HepG2 (cell line): ENCODE data around the gene MRGPRG. TPM values are rescaled to one million over a fixed set of nuclear protein-coding genes. Genes with fewer than 3 reads are reported as not detected.

Experiments used
- ATAC-seq: fragments of 200-7000 bp; cut with Tn5 transposase; 3 replicates; pipeline ENCODE4 v1.9.1; 2020; ENCODE audit warnings: mild to moderate bottlenecking, moderate library complexity
- BruUV-seq: library from RNA; stranded (reverse); fragments of 400-500 nt; replicated peaks from 2 replicates; lab custom pipeline; 2021; lab: Mats Ljungman, UMichigan
- CTCF ChIA-PET: fragments of 300-600 bp; formaldehyde crosslinking; extraction: SDS; loops from one replicate; lab custom pipeline; 2021; ENCODE audit warnings: low total read pairs, inconsistent platforms, low intra/inter-chr PET ratio; lab: Yijun Ruan, JAX
- POLR2A ChIA-PET: fragments of 350-600 bp; sonication (Branson Sonifier 250); formaldehyde crosslinking; loops from one replicate; lab custom pipeline; 2020; ENCODE audit warnings: antibody characterized with exemption, inconsistent platforms; lab: Yijun Ruan, JAX
- DNase-seq: peaks from one replicate; pipeline ENCODE4 v3.0.0-alpha.2; 2015; ENCODE audit warnings: low spot score
- FAIRE-seq: peaks from 3 replicates; lab custom pipeline; 2011; peaks lifted over from hg19 to GRCh38; lab: Jason Lieb, UNC
- H2AFZ ChIP-seq: one replicate; pipeline ENCODE4 v1.6.1; 2011; ENCODE audit warnings: low read length, inconsistent platforms
- H3K27ac ChIP-seq: fragments of 300-600 bp; 3 replicates; pipeline ENCODE4 v1.8.0; 2011; ENCODE audit warnings: mixed run types, mild to moderate bottlenecking, mixed read lengths, low read length, inconsistent platforms; ENCODE audit not compliant: insufficient read depth; ENCODE audit errors: extremely low read length
- H3K27me3 ChIP-seq, 2 experiments: fragments of 200-600 bp in 1 of 2; 2 replicates in 1 of 2; 3 replicates in 1 of 2; pipeline versions ENCODE4 v1.6.0 to v1.8.0; 2011; ENCODE audit warnings: low read length in 2 of 2, mild to moderate bottlenecking in 2 of 2, moderate library complexity in 2 of 2, inconsistent platforms in 1 of 2; ENCODE audit not compliant: insufficient read depth in 2 of 2, control insufficient read depth in 1 of 2
- H3K36me3 ChIP-seq, 2 experiments: fragments of 200-600 bp in 1 of 2; replicated peaks in 1 of 2; 2 replicates in 1 of 2; 3 replicates in 1 of 2; pipeline versions ENCODE4 v1.5.1 to v1.8.0; 2011; ENCODE audit warnings: low read length in 2 of 2, inconsistent platforms in 1 of 2; ENCODE audit not compliant: insufficient read depth in 2 of 2, control insufficient read depth in 1 of 2
- H3K4me1 ChIP-seq: 2 replicates; pipeline ENCODE4 v1.5.1; 2012; ENCODE audit warnings: low read length, inconsistent platforms; ENCODE audit not compliant: insufficient read depth
- H3K4me2 ChIP-seq: 2 replicates; pipeline ENCODE4 v1.6.0; 2011; ENCODE audit warnings: low read depth, low read length, inconsistent platforms
- H3K4me3 ChIP-seq, 3 experiments: fragments of 200-600 bp in 1 of 3; sonication (generic), shearing (Covaris generic) in 1 of 3; replicated peaks in 1 of 3; 2 replicates each; pipeline ENCODE4 v1.5.1; 2011 to 2016; ENCODE audit warnings: low read length in 3 of 3, inconsistent platforms in 2 of 3, low read depth in 2 of 3, mild to moderate bottlenecking in 2 of 3, control low read depth in 1 of 3, mixed read lengths in 1 of 3; ENCODE audit not compliant: insufficient read depth in 1 of 3
- H3K79me2 ChIP-seq: one replicate; pipeline ENCODE4 v1.6.1; 2011; ENCODE audit warnings: low read length, inconsistent platforms; ENCODE audit not compliant: insufficient read depth
- H3K9ac ChIP-seq: 2 replicates; pipeline ENCODE4 v1.6.0; 2011; ENCODE audit warnings: mild to moderate bottlenecking, low read depth, low read length, inconsistent platforms; ENCODE audit not compliant: insufficient read depth
- H3K9me3 ChIP-seq: 2 replicates; pipeline ENCODE4 v1.5.1; 2012; ENCODE audit warnings: mild to moderate bottlenecking, low read length
- H4K20me1 ChIP-seq: 2 replicates; pipeline ENCODE4 v1.6.0; 2011; ENCODE audit warnings: inconsistent platforms, mild to moderate bottlenecking, low read length, moderate library complexity; ENCODE audit not compliant: insufficient read depth
- CBX5 ChIP-seq: sonication (generic); formaldehyde crosslinking; IDR thresholded peaks from 2 replicates; pipeline ENCODE4 v1.4.0; 2020; ENCODE audit warnings: missing genetic modification reagents, borderline replicate concordance
- CCAR2 ChIP-seq: fragments of 200-400 bp; formaldehyde crosslinking; optimal IDR thresholded peaks from 2 replicates; pipeline ENCODE3; 2018; ENCODE audit warnings: low read depth, mild to moderate bottlenecking, low read length, moderate library complexity
- KDM6A ChIP-seq: IDR thresholded peaks from 2 replicates; pipeline ENCODE4 v1.6.1; 2016; ENCODE audit warnings: low read depth
- MAFG ChIP-seq: sonication (generic); formaldehyde crosslinking; IDR thresholded peaks from 2 replicates; pipeline ENCODE4 v1.5.1; 2020; ENCODE audit warnings: mild to moderate bottlenecking, missing genetic modification reagents
- MIER2 ChIP-seq: IDR thresholded peaks from 2 replicates; pipeline ENCODE4 v1.6.1; 2016; ENCODE audit warnings: missing biosample characterization, missing genetic modification reagents
- PLSCR1 ChIP-seq: sonication (generic); formaldehyde crosslinking; IDR thresholded peaks from 2 replicates; pipeline ENCODE4 v1.5.0; 2020; ENCODE audit warnings: missing genetic modification reagents, mild to moderate bottlenecking, borderline replicate concordance
- POGZ ChIP-seq: sonication (generic); formaldehyde crosslinking; IDR thresholded peaks from 2 replicates; pipeline ENCODE4 v1.4.0; 2020; ENCODE audit warnings: mild to moderate bottlenecking, missing genetic modification reagents
- RFX5 ChIP-seq: IDR thresholded peaks from 2 replicates; pipeline ENCODE4 v1.6.1; 2011; ENCODE audit warnings: low read depth, low read length, improper control_type of control experiment
- RXRA ChIP-seq: sonication (generic); formaldehyde crosslinking; IDR thresholded peaks from 2 replicates; pipeline ENCODE4 v1.5.1; 2020; ENCODE audit warnings: missing genetic modification reagents
- SIN3A ChIP-seq: IDR thresholded peaks from 2 replicates; pipeline ENCODE4 v1.6.1; 2011; ENCODE audit warnings: low read depth, mild to moderate bottlenecking, control low read depth, low read length, borderline replicate concordance
- SKI ChIP-seq: fragments of 450-650 bp; IDR thresholded peaks from one replicate; pipeline ENCODE4 v1.6.1; 2018; ENCODE audit warnings: mild to moderate bottlenecking; ENCODE audit not compliant: partially characterized antibody
- TCF12 ChIP-seq, 2 experiments: fragments of 450-650 bp in 1 of 2; sonication (generic) in 1 of 2; formaldehyde crosslinking in 1 of 2; IDR thresholded peaks; 2 replicates each; pipeline versions ENCODE4 v1.6.1 to v1.8.0; 2017 to 2022; ENCODE audit warnings: antibody characterized with exemption in 1 of 2, mild to moderate bottlenecking in 1 of 2, missing genetic modification reagents in 1 of 2, moderate library complexity in 1 of 2
- ZFY ChIP-seq: sonication (generic); formaldehyde crosslinking; IDR thresholded peaks from 2 replicates; pipeline ENCODE4 v1.4.0; 2020; ENCODE audit warnings: missing genetic modification reagents
- ZNF530 ChIP-seq: sonication (generic); formaldehyde crosslinking; IDR thresholded peaks from 2 replicates; pipeline ENCODE4 v1.5.0; 2020; ENCODE audit warnings: low read depth, mild to moderate bottlenecking, missing genetic modification reagents
- ZNF557 ChIP-seq: sonication (generic); formaldehyde crosslinking; IDR thresholded peaks from 2 replicates; pipeline ENCODE4 v1.4.0; 2020; ENCODE audit warnings: missing genetic modification reagents
- ZNF558 ChIP-seq: sonication (generic); formaldehyde crosslinking; IDR thresholded peaks from 2 replicates; pipeline ENCODE4 v1.9.0; 2022; ENCODE audit warnings: mild to moderate bottlenecking, missing genetic modification reagents, borderline replicate concordance
- ZNF572 ChIP-seq: sonication (generic); formaldehyde crosslinking; IDR thresholded peaks from 2 replicates; pipeline ENCODE4 v1.5.1; 2020; ENCODE audit warnings: mild to moderate bottlenecking, missing genetic modification reagents
- ZNF709 ChIP-seq: sonication (generic); formaldehyde crosslinking; IDR thresholded peaks from 2 replicates; pipeline ENCODE4 v1.5.0; 2020; ENCODE audit warnings: mild to moderate bottlenecking, missing genetic modification reagents
- WGBS: methylation state at CpG from one replicate; pipeline ENCODE4 v1.1.6; 2017; ENCODE audit warnings: low lambda C conversion rate; 5-methylcytosine and 5-hydroxymethylcytosine counted together
- in situ Hi-C: cut with HindIII; loops from 2 replicates; pipeline ENCODE4 v1.10.0; 2017; ENCODE audit warnings: low pct_unique_long_range_greater_than_20kb; ENCODE audit not compliant: extremely low pct_ligation_motif_present
- intact Hi-C: fragments of 100-400 bp; cut with micrococcal nuclease; formaldehyde crosslinking; loops from one replicate; pipeline ENCODE4 v1.10.0; 2022; ENCODE audit not compliant: unreplicated experiment
- polyA plus RNA-seq, 8 experiments: library from polyadenylated mRNA; depleted of rRNA in 3 of 8; stranded (reverse) in 7 of 8; unstranded in 1 of 8; fragments of >200 nt; fragmentation: Illumina TruSeq in 4 of 8; extraction: Trizol in 4 of 8; gene quantifications; 2 replicates each; pipeline versions ENCODE4 v1.2.1 to v1.2.3, GENCODE V29; 2011 to 2016; ENCODE audit warnings: low read depth in 4 of 8, missing spikeins in 1 of 8, mixed read lengths in 1 of 8; ENCODE audit not compliant: insufficient read depth in 1 of 8
- total RNA-seq, 5 experiments: library from RNA; depleted of rRNA; stranded (reverse); fragments of >200 nt; fragmentation: Illumina TruSeq; extraction: Trizol; gene quantifications; 2 replicates each; pipeline ENCODE4 v1.2.3, GENCODE V29; 2016; ENCODE audit warnings: low read depth in 1 of 5

Gene MRGPRG
- total and polyA plus RNA-seq, 2 of the 13 experiments (the other 11 are each of a cell fraction or from before 2014, with no cell fraction given), result not detected

- Histone ChIP-seq H3K27ac (no peak overlapping the region), H3K9me3 (no peaks in the 10 kb centered on the region), H3K4me2 (no peak overlapping the region), H3K79me2 (no peaks in the 10 kb centered on the region), H3K4me1 (no peaks in the 10 kb centered on the region), H3K9ac (no peak overlapping the region), H3K4me3 (no peak overlapping the region), H4K20me1 (0 out of 2 replicates have a peak, but pooled peaks cover 3% of the 10 kb centered on the region), H3K27me3 (peaks cover 19 to 76% of the 10 kb centered on the region in 2 experiments), H3K36me3 (no peaks in the 10 kb centered on the region), H2AFZ (no peak overlapping the region)
- CTCF ChIA-PET, result no interaction called here
- intact Hi-C loops, result no loop called here
- no TSS peak for BruUV-seq
- TF ChIP-seq RFX5 (no peak), ZFY (CRISPR knock-in tag) (no peak), ZNF557 (CRISPR knock-in tag) (no peak), CCAR2 (no peak), ZNF709 (no peak), SIN3A (no peak), MAFG (CRISPR knock-in tag) (no peak)
- DNase-seq, result no peak
- in situ Hi-C loops, result no loop called here
- 34% methylated on average over 10 of the region's 12 CpGs for WGBS
- no peak for FAIRE-seq
- ATAC-seq, result no peak
- POLR2A ChIA-PET, result no interaction called here
Observed at GRCh38 chr11:3194016-3194816, 24.4 kb downstream of the MRGPRG start.

- ChIA-PET CTCF (no interaction called here), POLR2A (no interaction called here)
- no peaks in the 10 kb centered on the region for H3K4me1 ChIP-seq
- 0 out of 2 replicates have a peak, but pooled peaks cover 3% of the 10 kb centered on the region for H4K20me1 ChIP-seq
- H3K9me3 ChIP-seq, result no peaks in the 10 kb centered on the region
- H3K36me3 ChIP-seq, result no peaks in the 10 kb centered on the region
- ATAC-seq (no peak), DNase-seq (no peak), FAIRE-seq (no peak)
- BruUV-seq, result no TSS peak
- in situ Hi-C loops, result no loop called here
- no peak overlapping the region for H2AFZ ChIP-seq
- H3K4me3 ChIP-seq, result no peak overlapping the region
- H3K27me3 ChIP-seq, result peaks cover 19 to 82% of the 10 kb centered on the region in 2 experiments
- H3K27ac ChIP-seq, result no peak overlapping the region
- intact Hi-C loops, result no loop called here
- TF ChIP-seq MIER2 (no peak), POGZ (CRISPR knock-in tag) (no peak), CBX5 (CRISPR knock-in tag) (no peak), ZNF572 (CRISPR knock-in tag) (no peak), RXRA (CRISPR knock-in tag) (no peak), SKI (no peak), ZNF558 (CRISPR knock-in tag) (no peak), TCF12 (IDR thresholded peaks at IDR 0.05) (no peak), TCF12 (CRISPR knock-in tag; IDR thresholded peaks at IDR 0.05) (no peak), KDM6A (CRISPR knock-in tag) (no peak), ZNF530 (CRISPR knock-in tag) (no peak), PLSCR1 (CRISPR knock-in tag) (no peak)
- no peaks in the 10 kb centered on the region for H3K79me2 ChIP-seq
- WGBS, result 0% methylated on average over 6 of the region's 19 CpGs
- H3K4me2 ChIP-seq, result no peak overlapping the region
- H3K9ac ChIP-seq, result no peak overlapping the region
Observed at GRCh38 chr11:3193373-3194015, 25.1 kb downstream of the MRGPRG start.
